Fibroblast of the aortic adventitia (primary cell): ENCODE data around the gene DCST2. TPM values are rescaled to one million over a fixed set of nuclear protein-coding genes. Genes with fewer than 3 reads are reported as not detected.

ENCODE experiments used
- DNase-seq: peaks from one replicate; pipeline ENCODE4 v3.0.0-alpha.2; 2010; ENCODE audit warnings: low read depth
- H3K4me3 ChIP-seq: 2 replicates; pipeline ENCODE4 v1.5.1; 2011; ENCODE audit warnings: low read depth, mild to moderate bottlenecking, control low read depth, low read length, moderate library complexity
- total RNA-seq: library from RNA; depleted of rRNA; stranded (reverse); fragments of >200 nt; gene quantifications from 2 replicates; pipeline ENCODE4 v1.2.3, GENCODE V29; 2012; ENCODE audit warnings: low replicate concordance
- TF ChIP-seq, protein P1 (sequence below): IDR thresholded peaks from 2 replicates; pipeline ENCODE4 v1.5.1; 2011; ENCODE audit warnings: mild to moderate bottlenecking, low read length, control low read depth, inconsistent platforms; ENCODE audit not compliant: insufficient read depth

The DCST2 gene
- total RNA-seq, 1 donor: 0.09 TPM

DNA sequence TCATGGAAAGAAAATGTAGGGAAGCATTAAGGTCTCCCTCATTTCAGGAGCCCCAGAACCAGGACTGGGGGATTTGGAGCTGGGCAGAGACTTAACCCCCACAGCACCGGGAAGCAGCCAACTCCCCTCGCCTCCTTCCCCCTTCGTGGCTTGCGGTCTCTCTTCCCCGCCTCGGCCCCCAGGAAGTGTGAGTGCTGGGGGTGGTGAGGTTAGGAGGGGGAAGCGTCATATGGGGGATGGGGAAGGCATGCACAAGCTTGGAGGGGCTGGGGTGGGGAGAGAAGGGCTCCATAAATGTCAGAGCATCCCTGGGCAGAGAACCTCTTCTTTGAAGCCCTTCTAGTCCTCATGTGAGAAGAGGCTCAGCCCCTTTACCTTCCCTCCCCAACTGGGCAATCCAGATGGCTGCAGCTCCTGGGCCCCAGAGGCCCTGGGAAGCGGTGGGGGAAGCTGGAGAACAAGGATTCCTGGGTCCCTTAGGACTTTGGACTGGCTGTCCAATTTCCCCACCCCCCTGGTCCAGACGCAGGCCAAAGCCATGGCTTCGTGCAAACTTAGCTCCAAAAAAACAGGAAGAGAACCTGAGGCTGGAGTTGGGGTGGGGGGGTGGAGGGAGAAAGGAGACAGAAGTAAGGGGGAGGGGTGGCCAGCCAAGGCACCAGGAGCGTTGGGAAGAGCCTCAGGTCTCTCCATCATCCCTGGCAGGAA, 23.2 kb downstream of the DCST2 start:
- TF ChIP-seq, protein P1, sequence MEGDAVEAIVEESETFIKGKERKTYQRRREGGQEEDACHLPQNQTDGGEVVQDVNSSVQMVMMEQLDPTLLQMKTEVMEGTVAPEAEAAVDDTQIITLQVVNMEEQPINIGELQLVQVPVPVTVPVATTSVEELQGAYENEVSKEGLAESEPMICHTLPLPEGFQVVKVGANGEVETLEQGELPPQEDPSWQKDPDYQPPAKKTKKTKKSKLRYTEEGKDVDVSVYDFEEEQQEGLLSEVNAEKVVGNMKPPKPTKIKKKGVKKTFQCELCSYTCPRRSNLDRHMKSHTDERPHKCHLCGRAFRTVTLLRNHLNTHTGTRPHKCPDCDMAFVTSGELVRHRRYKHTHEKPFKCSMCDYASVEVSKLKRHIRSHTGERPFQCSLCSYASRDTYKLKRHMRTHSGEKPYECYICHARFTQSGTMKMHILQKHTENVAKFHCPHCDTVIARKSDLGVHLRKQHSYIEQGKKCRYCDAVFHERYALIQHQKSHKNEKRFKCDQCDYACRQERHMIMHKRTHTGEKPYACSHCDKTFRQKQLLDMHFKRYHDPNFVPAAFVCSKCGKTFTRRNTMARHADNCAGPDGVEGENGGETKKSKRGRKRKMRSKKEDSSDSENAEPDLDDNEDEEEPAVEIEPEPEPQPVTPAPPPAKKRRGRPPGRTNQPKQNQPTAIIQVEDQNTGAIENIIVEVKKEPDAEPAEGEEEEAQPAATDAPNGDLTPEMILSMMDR: no peak
- H3K4me3 ChIP-seq: no peak overlapping the region
- no peak for DNase-seq

DNA sequence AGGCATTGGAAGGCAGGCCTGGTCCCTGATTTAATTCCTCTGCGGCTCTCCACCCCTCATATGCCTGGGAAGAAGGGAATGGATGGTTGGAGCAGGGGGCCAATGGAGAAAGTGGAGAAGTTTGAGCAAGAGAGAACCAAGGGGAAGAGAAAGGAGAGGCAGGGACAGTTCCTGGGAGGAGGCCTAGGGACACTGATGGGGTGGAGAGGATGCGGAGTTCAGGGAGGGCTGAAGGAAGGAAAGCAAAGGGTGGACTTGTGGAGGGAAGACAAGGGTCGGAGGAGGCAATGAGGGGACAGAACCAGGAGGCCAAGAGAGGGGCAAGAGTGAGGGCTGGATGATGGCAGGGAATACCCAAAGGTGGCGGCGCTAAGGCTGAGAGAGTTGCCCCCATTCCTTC, 23.8 kb downstream of the DCST2 start:
- DNase-seq: no peak
- no peak overlapping the region for H3K4me3 ChIP-seq
- TF ChIP-seq, protein P1: no peak

DNA sequence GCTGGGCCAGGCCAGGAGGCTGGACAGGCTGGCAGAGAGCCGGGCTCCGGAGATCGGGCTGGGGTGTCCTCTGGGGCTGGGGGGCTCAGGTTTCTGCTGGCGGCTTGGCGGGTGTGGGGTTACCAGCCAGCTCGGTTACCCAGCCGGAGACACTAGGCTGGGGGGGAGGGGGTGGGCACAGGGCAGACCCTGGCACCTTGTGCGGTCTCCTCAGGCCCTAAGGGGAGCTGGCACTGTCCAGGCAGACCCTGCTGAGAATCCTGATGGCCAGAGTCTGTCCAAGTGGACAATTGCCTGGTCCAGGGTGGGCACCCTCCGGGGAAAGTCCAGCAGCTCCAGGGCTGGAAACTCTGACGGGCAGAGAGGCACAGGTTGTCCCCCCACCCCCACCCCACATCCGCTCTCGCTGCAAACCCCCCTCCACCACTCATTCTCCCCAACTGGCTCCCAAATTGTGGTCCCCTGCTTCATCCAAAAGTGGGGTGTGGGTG, 24.3 kb downstream of the DCST2 start:
- H3K4me3 ChIP-seq: no peak overlapping the region
- TF ChIP-seq, protein P1: no peak
- DNase-seq: no peak

DNA sequence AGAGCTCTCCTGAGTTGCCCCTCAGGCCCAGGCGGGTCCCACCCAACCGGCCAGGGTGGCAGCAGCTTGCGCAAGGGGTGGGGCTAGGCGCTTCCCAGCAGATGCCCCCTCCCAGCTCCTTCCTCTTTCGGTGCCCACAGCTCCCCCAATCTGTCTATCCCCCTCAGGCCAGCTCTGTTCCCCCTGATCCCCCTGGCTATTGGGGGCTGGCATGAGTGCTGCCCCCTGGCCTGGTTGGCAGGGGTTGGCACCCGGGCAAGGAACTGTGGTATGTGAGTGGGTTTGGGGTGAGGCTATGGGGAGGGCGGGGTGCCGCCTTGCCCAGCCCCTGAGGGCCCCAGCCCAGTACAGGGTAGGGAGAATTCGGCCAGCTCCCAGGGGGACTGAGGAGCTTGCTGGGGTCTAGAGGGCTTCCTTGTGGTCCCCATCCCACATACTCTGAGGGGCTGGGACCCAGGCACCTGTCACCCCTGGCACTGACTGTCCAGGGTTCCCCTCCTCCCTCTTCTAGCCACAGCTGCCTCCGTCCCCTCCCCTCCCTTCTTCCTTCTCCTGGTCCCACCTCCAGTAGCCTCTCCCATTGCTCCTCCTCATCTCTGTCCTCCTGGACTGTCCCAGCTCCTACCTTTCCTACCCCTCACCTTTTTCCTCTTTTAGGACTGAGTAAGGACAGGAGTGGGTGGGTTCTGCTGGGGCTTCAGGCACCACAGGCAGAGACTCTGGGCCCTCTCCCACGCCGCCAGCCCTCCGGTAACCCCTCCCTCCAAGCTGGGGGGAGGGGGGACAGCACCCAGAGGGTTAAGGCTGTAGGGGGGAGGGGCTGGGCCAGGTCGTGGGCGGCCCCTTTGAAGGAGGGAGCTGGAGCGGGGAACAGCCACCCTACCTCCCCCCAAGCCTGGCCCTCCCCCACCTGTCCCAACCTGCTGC, 25.3 kb downstream of the DCST2 start:
- DNase-seq: no peak
- TF ChIP-seq, protein P1: no peak
- H3K4me3 ChIP-seq: no peak overlapping the region

DNA sequence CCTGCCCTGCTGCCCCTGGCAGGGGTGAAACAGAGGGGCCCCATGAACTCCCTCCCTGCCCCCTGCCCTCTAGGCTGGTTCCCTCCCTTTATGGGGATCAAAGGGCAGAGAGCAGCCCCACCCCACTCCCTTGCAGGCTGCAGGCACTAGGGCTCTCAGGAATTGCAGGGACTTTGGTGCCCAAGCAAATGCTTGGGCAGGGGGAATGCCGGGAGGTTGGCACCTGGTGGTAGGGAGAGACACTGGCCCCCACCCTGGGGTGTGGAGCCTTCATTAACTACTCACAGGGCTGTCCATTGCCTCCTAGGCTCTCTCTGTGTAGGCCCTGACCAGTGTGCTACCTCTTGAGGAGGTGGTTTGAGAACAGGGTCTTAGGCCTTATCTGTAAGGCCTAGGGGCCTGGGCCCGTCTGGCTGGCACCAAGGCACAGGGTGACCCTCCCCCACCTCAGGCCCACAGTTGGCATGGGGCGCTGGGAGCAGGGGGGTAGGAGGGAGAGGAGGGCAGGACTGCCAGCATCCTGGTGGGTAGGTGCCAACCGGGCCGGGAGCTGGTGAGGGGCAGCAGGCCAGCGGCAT, 26.2 kb downstream of the DCST2 start:
- TF ChIP-seq, protein P1: no peak
- no peak for DNase-seq
- no peak overlapping the region for H3K4me3 ChIP-seq

DNA sequence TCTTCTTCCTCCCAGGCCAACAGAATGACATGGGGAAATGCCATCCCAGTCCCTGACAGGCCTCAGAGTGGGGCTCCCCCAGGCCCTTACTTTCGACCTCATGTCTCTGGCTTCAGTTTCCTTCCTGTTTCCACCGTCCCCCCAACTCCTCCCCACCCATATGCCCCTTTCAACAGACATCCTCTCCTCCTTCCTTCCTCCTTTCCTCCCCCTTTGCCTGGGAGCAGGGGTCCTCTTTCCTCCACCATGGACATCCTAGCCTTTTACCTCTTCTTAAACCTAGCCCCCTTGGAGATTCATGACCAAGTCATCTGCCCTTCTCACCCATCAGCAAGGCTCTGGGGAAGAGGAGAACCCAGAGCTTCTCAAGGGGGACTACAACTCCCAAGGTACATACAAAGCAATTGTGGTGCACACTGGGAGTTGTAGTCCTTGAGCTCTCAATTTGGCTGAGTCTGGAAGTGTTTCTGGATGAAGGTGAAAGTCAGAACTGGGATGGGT, 26.9 kb downstream of the DCST2 start:
- DNase-seq: peak; percentile 39
- H3K4me3 ChIP-seq: no peak overlapping the region
- TF ChIP-seq, protein P1: no peak
